ENCODE data around the gene MAP3K7.

The MAP3K7 gene

DNA sequence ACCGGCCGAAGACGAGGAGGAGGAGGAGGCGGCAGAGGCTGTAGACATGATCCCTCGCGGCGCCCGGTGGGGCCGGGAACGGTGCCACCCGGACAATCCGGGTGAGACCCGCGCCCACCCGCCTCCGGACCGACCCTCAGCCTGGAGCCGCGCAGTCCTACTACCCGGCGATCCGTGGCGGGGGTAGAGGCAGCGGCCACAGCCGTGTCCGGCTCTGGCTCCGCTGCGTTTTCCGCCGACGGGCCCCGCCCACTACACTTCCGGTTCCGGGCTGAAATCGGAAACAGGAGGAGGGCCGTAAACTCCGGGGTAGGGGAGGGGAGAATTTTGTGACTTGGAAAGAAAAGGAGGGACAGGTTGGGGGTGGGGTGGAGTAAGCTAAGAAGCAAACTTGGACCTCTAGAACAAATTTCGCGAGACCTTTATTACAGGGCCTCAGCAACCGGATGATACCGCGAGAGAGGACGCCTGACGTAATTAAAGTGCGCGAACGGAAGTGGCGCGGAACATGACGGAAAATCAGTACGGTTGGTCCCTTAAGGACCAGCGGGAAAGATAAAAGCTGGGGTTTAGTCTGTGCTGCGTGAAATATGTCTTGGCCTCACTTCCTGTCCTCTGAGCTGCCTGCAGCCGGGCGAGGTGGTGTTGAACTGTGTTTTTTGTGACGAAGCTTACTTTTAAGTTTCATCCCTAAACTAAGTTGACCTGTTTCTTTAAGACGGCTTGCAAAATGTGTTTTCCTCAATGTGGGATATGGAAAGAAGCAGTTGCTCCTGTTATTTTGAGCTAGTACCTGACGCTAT, at the start of gene MAP3K7:
TSS of gene MAP3K7 (minus strand) at position 237 of the 803 bp plus-strand sequence. CDS start at position 48, 189 bp downstream.
- in situ Hi-C loops (cut with MboI; ENCODE audit: low sequenced_read_pairs) = no loop called here

DNA sequence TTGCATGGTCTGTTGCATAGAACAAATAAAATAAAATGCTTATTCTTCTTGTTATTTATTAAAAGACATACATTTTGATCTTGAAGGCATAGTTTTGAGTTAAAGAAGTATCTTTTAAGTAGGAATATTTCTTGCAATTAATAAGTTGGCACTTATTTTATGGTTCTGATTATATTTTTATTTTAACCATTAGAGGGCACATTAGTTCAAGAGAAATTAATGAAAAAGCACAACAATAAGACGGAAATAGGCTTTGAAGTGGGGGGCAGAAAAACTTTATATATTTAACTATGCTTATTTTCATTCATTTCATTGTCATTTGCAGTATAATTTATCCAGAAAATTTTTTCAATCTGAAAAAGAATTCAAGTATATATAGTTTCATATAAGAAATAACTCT, 44.2 kb upstream of the MAP3K7 start:
- in situ Hi-C loops (cut with MboI; ENCODE audit: low sequenced_read_pairs) = no loop called here

DNA sequence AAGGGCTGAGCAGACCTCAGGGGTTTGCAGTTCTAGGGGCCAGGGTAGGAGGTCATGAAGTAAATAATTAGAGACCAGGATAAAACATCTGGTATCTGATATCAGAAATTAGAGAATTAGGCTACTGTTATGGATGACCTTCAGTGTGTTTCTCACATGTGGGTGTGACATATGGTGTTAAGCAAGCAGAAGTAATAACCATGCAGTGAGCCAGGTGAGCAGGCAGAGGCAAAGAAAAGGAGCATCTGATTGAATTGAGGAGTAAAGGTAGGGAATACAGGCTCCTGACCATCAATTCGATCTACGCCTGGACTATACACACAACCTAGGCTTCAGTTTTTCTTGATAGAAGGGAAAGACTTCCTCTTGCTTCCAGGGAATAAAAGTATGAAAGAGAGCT, 34.7 kb upstream of the MAP3K7 start:
- in situ Hi-C loops (cut with MboI; ENCODE audit: low sequenced_read_pairs) = no loop called here

DNA sequence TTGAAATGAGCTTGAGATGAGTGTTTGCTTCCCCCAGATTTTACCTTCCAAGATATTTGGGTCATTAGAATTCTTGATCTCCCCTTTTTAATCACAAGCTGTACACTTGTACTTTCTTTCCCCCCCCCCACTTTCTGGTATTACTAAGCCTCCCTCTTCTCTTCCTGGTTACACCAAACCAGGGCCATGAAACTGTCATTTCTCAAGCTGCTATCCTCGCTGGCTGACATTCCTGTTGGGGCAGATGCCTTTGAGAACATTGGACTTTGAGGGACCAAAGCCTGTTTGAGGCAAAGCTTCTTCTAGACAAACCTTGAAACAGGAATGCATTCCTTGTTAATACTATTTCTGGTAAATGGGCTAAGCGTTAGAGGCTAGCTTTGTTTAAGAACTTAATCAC, 32.3 kb upstream of the MAP3K7 start:
- in situ Hi-C loops (cut with MboI; ENCODE audit: low sequenced_read_pairs) = no loop called here

DNA sequence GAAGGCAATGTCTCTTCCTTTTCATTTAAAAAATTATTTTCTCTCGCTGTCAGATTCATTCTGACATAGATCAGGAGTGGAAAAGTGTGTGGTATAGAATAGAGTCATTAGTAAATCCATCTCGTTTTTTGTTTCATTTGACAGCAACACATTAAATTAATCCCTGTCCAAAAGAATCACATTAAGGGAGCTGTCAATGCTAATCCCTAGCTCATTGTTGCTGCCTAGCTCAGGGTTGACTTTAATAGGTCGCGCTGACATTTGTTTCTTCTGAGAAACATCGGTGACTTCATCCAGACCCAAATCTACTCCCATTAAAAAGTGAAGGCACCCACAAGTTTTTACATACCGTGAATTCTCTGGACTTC, 25.4 kb upstream of the MAP3K7 start:
- in situ Hi-C loops (cut with MboI; ENCODE audit: low sequenced_read_pairs) = no loop called here

DNA sequence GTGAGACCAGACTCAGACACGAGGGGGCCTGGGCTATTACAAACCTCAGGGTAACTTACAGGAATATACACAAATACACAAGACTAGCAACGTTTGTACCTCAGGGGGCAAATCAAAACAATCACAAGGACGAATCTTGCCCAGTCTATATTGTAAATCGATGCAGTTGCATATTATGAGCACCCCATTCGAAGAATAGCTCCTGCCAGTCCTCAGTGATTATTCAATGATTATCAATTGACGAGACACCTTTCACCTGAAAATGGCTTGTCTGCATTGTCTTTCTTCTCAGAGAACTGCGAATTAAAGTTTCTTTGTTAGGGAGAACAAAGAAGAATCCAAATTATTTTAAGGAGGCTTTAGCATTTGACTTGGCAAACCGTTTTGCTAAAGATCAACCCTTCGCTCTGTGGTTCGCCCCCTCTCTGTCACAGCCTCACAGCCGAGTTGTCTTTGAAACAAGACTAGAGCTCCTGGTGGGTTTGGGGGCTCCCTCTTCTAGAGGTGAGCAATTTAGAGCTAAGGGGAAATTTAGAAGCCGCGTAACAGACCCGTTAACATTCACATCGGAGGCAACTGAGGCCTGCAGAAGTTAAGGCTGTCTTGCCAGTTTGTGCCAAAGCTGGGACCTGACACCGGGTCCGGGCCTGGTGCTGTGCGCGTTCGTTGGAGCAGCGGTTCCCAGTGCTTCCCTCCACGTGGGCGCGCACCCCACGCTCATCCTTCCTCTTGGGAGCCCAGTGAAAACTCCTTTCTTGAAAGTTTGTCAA, 24.9 kb upstream of the MAP3K7 start:
- in situ Hi-C loops (cut with MboI; ENCODE audit: low sequenced_read_pairs) = no loop called here

DNA sequence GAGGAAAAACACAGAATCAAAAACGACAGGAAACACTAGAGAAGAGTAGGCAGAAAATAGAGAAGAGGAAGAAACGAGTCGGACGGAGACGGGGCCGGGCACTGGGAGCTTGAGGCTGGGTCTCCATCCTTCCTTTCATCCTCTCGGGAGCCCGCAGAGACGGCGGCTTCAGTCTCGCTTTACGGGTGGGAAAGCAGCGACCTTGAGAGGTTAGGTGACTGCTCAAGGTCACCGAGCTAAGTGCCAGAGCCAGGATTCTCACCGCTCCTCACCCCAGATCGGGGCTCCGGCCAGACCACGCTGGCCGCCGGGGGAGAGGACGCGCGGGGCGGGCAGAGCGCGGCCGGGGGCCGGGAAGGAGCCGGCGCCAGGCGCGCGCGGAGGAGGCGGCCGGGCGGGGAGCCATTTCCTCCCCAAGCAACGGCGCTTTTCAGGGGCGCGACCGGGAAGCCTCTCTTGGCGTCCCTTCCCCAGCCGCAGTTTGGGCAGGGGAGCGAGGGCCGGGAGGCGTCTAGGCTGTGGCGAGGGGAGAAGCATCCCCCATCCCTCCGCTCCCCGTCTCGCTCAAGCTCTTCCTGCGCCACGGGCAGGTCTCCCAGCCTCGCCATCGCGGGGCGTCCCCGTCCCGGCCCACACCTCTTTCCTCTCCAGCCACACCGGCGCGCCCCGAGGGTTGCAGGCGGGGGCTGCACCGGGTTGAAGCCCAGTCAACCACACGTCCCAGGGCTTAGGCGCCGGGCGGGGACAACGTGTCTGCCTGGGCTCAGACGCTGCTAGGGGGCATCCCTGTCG, 24.1 kb upstream of the MAP3K7 start:
- in situ Hi-C loops (cut with MboI; ENCODE audit: low sequenced_read_pairs) = no loop called here

DNA sequence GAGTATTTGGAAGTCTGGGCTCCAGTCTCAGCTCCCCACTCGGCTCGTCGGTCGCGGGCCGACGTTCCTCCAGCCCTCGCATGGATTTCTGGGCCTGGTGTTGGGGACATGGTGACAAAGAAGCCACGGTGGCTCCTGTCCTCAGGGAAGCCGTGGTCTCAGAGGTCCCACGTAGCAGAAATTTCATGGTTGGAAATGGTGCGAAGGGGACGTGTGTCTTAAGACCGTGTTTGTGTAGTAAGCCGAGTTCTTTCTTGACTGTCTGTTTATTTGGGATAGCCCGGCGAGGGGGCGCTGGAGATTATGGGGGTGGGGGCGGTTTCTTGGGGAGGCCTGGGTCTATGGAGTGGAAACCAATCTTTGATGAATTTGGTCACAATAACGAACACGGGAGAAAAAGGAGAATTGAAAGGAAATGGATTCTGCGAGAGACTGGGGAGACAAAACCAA, 23.5 kb upstream of the MAP3K7 start:
- in situ Hi-C loops (cut with MboI; ENCODE audit: low sequenced_read_pairs) = no loop called here

DNA sequence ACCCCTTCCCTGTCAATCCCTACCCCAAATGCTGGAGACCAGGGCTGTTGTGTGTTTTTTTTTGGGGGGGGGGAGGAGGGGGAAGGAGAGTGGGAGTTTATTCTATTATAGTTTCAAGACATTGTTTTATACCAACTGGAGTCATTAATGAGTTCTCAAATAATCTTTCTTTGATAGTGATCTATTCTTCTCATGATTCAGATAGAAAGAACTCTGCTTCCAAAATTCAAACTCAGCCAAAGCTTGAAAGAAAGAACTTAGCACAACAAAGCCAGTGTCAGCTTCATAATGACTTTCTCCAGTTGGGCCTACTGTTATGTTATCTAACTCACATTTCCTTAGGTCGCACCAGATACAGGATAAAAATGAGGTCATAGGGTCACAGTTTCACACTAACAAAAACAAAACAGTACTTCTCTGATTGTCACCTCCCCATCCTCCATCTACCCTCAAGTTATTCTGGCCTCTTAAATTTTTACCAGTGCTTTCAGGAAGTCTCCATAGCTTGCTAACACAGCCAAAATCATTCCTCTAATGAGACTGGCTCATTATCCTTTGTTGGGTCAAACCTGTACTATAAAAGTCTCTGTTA, 19.0 kb upstream of the MAP3K7 start:
- in situ Hi-C loops (cut with MboI; ENCODE audit: low sequenced_read_pairs) = no loop called here

DNA sequence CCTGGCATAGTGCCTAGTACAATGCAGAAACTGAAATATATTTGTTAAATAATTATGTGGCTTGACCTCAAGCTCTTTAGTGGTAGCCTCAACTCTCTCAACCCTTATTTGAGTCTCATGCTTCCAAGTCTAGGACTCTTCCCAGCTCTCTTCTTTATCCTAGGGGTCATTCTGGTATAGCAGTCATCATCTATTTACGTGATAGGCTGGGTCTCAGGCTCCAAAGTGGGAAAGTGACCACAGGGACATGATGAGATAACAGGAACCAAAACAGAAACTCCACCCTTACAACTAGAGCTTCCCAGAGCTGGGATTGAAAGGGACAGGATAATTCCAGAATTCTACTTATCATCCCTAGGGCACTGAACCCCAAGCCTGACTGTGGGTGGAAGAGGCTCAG, 17.7 kb upstream of the MAP3K7 start:
- in situ Hi-C loops (cut with MboI; ENCODE audit: low sequenced_read_pairs) = no loop called here

DNA sequence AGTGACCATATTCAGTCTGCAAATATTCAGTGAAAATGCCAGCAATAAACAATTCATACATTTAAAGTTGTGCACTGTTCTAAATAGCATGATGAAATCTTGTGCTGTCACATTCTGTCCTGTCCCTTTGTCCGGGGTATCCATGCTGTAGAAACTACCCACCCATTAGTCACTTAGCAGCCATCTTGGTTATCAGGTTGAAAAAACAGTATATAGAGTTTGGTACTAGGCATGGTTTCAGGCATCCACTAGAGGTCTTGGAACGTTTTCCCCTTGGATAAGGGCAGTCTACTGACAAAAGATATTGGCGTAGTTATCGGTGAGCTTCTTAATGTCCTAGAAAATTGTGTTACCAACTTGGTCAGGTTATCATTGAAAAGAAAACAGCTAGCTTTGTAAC, 12.3 kb upstream of the MAP3K7 start:
- in situ Hi-C loops (cut with MboI; ENCODE audit: low sequenced_read_pairs) = no loop called here

DNA sequence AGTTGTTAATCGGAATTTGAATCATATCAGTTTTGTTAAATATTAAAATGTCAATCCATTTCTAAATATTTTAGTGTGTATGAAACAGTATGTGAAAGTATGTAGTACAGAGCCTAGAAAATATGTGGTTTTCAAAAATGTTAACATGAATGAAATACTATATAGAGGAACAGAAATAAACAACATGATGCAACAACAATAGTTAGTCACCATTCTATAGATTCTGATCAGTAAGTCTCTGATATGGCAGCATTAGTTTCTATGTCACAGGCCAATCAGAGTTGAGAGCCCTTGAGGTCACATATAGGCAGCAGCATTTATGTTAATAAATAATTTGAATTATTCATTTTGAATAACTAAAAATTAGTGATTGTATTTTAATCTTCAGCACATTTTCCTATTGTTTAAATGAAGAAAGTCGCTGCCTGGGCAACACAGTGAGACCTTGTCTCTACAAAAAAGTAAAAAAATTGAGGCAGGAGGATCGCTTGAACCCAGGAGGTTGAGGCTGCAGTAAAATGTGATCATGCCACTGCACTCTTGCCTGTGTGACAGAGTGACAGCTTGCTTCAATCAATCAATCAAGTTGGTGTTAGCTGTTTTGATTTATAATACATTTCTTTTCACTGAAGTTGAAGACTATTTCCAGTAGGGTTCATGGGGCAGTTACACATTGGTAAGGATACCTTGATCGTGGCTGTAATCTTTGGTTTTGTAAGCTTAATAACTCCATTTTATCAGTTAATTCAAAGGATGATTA, 11.5 kb upstream of the MAP3K7 start:
- in situ Hi-C loops (cut with MboI; ENCODE audit: low sequenced_read_pairs) = no loop called here

DNA sequence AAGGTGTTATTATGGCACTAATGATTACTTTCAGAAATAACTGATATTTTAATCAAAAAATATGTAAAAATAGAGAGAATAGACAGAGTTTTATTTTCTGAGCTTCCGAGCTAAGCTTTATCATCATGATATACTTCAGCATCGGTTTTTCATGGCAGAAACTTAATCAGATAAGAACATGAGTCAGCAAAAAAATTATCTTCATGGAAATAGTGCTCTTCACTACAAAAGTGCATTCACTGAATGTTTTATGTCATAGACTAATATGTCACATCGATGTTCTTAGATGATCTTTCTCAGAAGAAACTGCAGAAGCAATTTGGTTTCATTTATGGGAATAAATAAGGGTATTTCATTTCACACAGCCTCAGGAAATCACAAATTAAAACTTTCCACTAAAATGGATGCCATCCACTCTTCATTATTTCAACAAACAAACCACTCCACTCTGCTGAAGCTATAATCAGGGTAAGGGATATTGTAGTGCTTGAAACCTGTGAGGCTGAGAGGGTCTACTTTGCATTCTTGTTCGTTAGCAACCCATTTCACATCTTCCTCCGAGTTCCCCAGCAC, 10.2 kb upstream of the MAP3K7 start:
- in situ Hi-C loops (cut with MboI; ENCODE audit: low sequenced_read_pairs) = no loop called here

DNA sequence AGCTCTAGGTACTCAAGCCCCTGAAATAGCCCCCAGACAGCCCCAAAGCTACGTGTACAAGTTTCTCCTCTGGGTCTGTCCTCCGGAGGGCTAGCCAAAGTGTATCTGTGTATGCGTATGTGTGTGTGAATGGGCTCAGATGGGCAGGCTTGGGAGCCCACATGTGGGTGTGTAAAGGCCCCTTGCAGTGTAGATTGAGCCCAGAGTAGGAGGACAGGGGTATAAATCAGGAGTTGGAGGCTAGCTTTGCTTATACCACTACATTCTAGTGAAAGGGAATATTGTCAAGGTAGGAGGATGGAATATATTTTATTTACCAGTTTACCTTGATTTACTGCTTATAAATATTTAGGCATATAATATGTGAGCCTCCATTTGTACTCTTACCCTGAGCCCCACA, 9.0 kb upstream of the MAP3K7 start:
- in situ Hi-C loops (cut with MboI; ENCODE audit: low sequenced_read_pairs) = no loop called here

DNA sequence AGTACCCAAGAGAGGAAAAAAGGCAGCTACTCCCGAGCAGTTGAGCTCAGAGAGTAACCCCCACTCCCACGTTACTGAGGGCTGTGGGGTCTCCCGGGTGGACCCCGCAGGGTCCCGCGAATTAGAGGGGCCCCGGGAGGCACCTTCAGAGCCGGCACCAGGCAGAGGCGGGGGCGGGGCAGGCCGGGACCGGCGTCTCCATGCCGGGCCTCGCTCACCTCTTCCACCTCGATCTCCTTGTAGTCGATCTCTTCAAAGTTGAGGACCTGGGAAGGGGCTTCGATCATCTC, 381 bp downstream of the MAP3K7 start:
- in situ Hi-C loops (cut with MboI; ENCODE audit: low sequenced_read_pairs) = no loop called here

DNA sequence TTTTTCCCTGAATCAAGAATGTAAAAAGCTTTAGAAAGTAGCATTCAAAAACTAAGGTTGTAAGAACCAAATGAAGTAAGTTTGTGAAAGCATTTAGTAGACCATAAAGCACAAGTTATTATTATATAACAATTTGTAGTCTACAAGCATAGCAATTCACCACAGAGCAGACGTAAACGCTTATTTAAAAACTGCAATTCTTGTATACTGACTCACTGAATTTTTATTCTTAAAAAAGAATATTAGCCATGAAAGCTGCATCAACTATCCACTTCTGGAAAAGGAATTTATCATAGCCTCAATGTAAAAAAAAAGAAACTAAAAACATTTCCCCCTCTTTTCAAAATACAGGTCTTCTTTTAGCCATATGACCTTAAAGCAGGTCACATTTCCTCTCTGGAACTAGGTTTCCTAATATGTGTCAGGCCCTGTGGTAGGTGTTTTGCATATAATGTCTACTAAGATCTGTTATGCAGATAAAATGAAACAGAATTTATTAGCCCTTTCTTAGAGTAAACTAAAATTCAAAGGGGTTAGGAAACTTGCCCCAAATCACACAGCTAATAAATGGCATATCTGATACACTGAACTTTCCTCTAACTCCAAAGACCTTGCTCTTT, 2.1 kb downstream of the MAP3K7 start:
- in situ Hi-C loops (cut with MboI; ENCODE audit: low sequenced_read_pairs) = no loop called here

DNA sequence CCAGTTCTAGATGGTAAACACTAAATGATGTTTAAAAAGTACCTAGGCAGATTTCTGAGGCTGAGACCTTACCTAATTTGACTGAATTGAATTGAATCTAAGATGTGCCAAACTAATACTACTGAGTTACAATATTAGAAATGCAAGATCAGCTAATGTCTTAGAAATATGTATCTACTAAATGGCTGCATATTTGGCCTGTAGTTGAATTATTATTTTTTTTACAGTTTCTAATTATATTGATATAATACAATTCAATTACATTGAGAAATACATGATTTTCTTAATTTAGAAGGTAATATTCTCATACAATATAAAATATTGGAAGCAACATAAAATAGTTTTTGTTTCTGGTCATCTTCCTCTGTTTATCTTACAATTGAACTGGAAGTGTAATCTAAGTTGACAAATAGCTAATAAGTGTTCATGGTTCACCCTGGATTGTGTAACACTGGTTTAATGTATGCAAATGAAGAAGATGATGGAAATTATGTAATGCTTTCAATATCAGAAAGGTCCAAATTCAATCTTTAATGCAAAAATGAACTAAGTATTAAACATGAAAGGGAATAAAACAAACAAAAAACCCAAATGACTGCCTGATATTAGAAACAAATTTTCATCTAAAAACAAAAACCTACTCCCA, 2.9 kb downstream of the MAP3K7 start:
- in situ Hi-C loops (cut with MboI; ENCODE audit: low sequenced_read_pairs) = no loop called here

DNA sequence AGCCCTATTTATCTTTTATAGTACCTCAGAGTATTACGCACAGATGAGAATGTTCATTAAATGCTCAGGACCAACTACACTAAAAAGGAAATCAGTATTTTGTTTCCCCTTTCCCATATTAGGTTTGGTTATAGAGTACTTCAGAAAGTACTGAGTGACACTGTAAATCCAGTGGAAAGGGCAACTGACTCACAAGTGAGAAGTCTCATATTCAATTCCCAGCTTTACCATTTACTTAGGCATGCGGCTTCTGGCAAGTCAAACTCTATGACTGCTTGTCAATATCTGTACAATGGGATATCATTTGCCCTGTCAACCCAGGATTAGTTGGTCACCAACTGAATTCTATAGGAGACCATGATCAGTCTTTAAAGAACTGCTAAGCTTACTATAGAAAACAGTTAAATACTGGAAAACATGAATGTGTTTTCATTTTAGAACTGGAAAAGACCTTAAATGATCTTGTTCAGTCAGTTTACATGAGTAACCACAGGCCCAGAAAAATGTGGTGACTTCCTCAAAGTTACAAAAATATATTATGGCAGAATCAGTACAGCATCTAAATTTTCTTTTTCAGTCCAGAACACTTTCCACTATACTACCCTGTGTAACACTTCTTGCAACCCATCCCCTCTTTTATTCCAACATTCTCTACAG, 3.6 kb downstream of the MAP3K7 start:
- in situ Hi-C loops (cut with MboI; ENCODE audit: low sequenced_read_pairs) = no loop called here

DNA sequence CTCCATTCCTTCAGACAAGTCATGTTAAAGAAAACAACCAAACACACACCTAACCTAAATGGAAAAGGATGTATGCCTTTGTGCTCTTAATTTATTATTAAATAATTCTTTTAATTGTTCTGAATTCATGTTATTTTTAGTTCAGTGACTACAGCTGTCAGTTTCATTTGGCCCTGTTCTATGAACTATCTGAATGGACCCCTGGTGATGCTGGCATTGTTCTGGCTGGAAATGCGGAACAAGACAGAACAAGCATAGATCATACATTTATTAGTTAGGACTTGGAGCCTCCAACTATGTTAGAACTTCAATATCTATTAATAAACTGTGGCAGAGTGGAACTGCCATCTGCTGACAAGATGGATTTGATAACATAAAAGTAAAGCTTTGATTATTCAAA, 5.7 kb downstream of the MAP3K7 start:
- in situ Hi-C loops (cut with MboI; ENCODE audit: low sequenced_read_pairs) = no loop called here

Data from hTERT RPE-1 (cell line).